Astrocyte (in vitro differentiated cells and primary cell): ENCODE data around the gene USP11.

ENCODE experiments used
- CTCF ChIP-seq: IDR thresholded peaks from 2 replicates; pipeline ENCODE4 v1.5.1; 2011; ENCODE audit warnings: low read depth, mild to moderate bottlenecking, inconsistent platforms, low read length, moderate library complexity; ENCODE audit not compliant: insufficient read depth
- EZH2 ChIP-seq: IDR thresholded peaks from 2 replicates; pipeline ENCODE4 v1.6.1; 2012; ENCODE audit warnings: mild to moderate bottlenecking, low read length, inconsistent platforms; ENCODE audit not compliant: insufficient read depth

- TF ChIP-seq CTCF = no peak
- no peak for TF ChIP-seq EZH2
Observed at GRCh38 chrX:47244676-47245075, 11.9 kb downstream of the USP11 start.
